HG03025 (cell line): Measurements from ENCODE around the gene ECI1.
"Not testable (repeated sequence)": the region's sequence is repeated elsewhere in the genome, so short reads cannot be mapped to it uniquely, and the experiment has no call there.

Source experiments
- ATAC-seq: cut with Tn5 transposase; IDR thresholded peaks from one replicate; pipeline ENCODE4 v1.9.1; 2021; ENCODE audit warnings: mild to moderate bottlenecking, moderate library complexity; ENCODE audit not compliant: unreplicated experiment, low FRiP score

ECI1 gene

GRCh38 chr16:2213817-2214718 is 37.3 kb downstream of the ECI1 start:
- peak; percentile 22 for ATAC-seq

- ATAC-seq, result no peak
Observed at GRCh38 chr16:2212362-2213324, 38.7 kb downstream of the ECI1 start.

- ATAC-seq, result no peak
Observed at GRCh38 chr16:2211923-2212347, 39.5 kb downstream of the ECI1 start.

GRCh38 chr16:2210386-2211365 is 40.7 kb downstream of the ECI1 start, which contains the start of gene BRICD5:
Gene BRICD5, minus strand, starts transcription at chr16:2210863. Its CDS starts 30 bp downstream, at chr16:2210833.
- ATAC-seq, result no peak

- ATAC-seq, result no peak
Observed at GRCh38 chr16:2210009-2210332, 41.4 kb downstream of the ECI1 start.

GRCh38 chr16:2209258-2210008 is 42.0 kb downstream of the ECI1 start:
- no peak for ATAC-seq

GRCh38 chr16:2208772-2209171 is 42.6 kb downstream of the ECI1 start:
- no peak for ATAC-seq

- ATAC-seq, result no peak
Observed at GRCh38 chr16:2208308-2208707, 43.1 kb downstream of the ECI1 start.

- no peak for ATAC-seq
Observed at GRCh38 chr16:2207872-2208271, 43.5 kb downstream of the ECI1 start.

GRCh38 chr16:2206780-2207433 is 44.5 kb downstream of the ECI1 start:
- no peak for ATAC-seq

GRCh38 chr16:2206420-2206779 is 45.0 kb downstream of the ECI1 start:
- ATAC-seq, result no peak

- no peak for ATAC-seq
Observed at GRCh38 chr16:2205967-2206313, 45.4 kb downstream of the ECI1 start.

GRCh38 chr16:2205104-2205966 is 46.1 kb downstream of the ECI1 start, which contains the start of gene MLST8:
Gene MLST8, plus strand, starts transcription at chr16:2205454. Its CDS starts 632 bp downstream, at chr16:2206086.
- peak; percentile 65 for ATAC-seq

GRCh38 chr16:2204416-2205103 is 46.8 kb downstream of the ECI1 start:
- ATAC-seq, result no peak

- not testable (repeated sequence) for ATAC-seq
Observed at GRCh38 chr16:2203119-2203688, 48.2 kb downstream of the ECI1 start.

GRCh38 chr16:2200313-2200712 is 51.1 kb downstream of the ECI1 start:
- ATAC-seq, result no peak

GRCh38 chr16:2199621-2200139 is 51.7 kb downstream of the ECI1 start:
- no peak for ATAC-seq
